RKO (cell line): ENCODE measurements around the gene ATP8A2.
"Not testable (repeated sequence)": the region's sequence is repeated elsewhere in the genome, so short reads cannot be mapped to it uniquely, and the experiment has no call there.

ENCODE experiments used
- DNase-seq: peaks from one replicate; pipeline ENCODE4 v3.0.0-alpha.2; 2016; ENCODE audit warnings: low spot score

ATP8A2 gene

DNA sequence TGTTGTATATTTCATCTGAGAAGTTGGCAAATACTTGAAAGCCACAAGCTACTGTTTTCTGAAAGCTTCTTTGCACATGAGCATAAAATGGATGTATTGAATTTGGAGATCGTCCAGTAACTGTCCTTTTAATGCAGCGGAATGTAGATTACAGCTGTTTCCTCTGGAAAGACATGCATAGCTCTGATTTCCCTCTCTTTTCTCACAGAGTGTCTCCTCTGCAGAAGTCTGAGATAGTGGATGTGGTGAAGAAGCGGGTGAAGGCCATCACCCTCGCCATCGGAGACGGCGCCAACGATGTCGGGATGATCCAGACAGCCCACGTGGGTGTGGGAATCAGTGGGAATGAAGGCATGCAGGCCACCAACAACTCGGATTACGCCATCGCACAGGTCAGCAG, 397.1 kb downstream of the ATP8A2 start:
- DNase-seq: no peak

DNA sequence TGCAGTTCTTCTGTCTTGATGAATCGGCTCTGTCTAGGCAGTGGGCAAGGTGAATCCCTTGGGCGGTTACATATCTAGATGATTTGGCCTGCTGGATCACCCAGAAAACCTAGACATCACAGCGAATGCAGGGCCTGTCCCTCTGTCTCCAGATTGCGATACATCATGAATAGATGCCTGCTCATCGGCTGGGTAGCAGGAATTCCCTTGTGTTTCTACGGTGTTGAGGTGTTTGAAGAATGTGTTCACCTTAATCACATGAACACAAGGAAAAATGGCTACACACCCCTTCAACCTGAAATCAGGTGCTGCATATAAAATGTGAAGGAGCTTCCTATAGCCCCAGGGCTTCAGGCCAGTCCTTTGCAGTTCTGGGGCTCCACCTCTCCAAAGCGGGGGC, 398.8 kb downstream of the ATP8A2 start:
- no peak for DNase-seq

DNA sequence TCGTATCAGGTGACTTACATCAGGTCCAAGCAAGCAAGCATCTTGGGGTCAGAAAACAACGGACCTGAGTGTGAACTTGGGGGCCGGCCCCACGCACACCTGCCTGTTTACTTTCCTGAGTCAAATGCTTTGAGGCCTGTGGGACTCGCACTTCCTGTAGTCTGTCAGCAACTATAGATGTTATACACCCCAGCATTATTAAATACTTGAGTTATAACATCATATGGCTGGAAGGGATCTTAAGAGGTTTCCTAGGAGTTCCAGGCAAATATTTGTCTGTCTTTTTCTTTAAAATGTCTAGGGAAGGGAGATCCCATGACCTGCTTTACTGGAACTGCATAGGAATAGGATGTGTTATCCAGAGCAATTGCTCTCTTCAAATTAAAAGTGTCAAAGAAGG, 399.4 kb downstream of the ATP8A2 start:
- no peak for DNase-seq

DNA sequence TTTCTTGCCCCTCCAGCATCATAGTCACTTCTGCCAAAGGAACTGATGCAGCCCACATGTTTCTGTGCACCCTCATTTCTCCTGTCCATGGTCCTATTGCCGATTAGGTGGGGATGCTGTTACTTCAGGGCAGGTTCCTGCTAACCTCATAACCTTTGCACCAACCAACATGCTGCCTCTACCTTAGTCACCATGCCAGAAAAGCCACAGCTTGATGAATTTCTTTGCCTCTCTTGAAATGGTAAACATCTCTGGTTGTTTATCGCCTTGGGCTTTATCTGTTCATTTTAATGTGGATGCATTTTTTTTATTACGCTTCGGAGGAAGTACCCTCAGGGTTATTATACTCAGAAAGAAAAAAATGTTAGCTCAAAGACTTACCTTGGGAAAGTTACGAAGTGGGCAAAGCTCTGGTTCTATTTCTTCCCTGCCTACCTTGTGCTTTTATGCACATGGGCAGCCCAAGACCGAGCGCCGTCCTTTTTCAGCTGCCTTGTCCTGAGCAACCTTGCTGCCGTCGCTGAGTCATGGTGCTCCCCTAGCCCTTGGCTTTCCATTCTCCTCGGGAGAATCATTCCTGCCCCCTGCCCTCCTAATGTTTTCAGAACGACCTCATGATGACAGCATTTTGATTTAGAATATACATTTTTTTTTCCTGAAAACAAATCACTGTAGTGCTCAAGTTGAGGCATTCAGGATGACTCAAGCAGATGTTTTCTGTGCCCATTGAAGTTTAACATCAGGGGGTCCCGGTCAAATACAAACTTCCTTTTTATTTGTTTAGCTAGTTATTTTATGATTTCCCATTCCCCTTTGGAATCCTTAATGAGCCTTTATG, 400.1 kb downstream of the ATP8A2 start:
- DNase-seq: no peak

DNA sequence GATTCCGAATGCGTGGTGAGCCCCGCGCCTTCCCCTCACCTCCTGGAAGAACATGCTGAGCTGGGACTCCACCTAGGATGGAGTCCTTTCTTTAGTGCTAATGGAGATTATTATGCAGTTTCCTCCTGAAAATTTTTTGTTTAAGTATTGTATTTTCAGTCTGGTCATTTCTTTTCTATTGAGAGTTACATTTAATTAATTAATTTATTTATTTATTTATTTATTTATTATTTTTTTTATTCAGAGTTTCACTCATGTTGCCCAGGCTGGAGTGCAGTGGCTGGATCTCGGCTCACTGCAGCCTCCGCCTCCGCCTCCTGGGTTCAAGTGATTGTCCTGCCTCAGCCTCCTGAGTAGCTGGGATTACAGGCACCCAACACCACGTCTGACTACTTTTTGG, 400.8 kb downstream of the ATP8A2 start:
- not testable (repeated sequence) for DNase-seq

DNA sequence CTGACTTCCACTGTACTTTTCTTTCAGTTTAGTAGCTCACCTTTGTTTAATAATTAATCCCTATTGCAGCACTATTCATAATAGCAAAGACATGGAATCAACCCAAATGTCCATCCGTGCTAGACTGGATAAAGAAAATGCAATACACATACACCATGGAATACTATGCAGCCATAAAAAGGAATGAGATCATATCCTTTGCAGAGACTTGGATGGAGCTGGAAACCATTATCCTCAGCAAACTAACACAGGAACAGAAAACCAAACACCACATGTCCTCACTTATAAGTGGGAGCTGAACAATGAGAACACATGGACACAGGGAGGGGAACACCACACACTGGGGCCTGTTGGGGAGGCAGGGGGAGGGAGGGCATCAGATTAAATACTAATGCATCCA, 402.3 kb downstream of the ATP8A2 start:
- DNase-seq: not testable (repeated sequence)

DNA sequence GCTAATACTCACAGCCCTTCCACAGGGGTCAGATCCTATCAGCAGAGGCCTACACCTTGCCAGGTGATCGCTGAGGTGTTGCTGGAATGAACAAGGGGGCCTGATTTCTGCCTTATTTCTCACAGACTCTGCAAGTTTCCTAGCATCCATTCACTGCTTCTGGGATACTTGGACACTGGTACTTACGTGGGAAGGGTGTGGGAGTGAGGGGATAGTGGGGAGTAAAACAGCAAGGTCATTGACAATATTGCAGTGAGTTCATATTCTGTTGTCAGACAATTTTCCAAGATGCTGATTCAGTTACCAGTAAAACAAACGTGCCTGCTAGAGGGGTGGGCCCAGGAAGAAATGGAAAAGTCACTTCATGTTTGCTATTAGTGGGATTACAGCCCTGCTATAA, 403.5 kb downstream of the ATP8A2 start:
- DNase-seq: no peak

DNA sequence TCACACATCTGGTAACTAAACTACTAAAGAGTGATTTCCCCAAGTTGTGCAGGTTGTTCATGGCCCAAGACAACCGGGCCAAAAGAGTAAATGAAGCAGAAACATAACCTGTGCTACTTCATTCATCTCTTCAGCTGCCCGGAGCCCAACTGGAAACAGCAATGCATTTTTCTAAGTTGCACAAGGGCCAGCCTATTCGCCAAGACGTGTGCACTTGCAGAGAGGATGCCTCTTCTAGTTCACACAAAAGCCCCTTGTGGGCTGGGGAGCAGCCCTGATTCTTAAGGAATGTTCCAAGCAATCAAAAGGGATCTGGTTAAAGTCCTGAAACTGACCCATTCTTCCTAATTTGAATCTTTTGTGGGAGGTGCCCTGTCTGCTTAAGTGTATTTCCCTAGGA, 404.2 kb downstream of the ATP8A2 start:
- no peak for DNase-seq

DNA sequence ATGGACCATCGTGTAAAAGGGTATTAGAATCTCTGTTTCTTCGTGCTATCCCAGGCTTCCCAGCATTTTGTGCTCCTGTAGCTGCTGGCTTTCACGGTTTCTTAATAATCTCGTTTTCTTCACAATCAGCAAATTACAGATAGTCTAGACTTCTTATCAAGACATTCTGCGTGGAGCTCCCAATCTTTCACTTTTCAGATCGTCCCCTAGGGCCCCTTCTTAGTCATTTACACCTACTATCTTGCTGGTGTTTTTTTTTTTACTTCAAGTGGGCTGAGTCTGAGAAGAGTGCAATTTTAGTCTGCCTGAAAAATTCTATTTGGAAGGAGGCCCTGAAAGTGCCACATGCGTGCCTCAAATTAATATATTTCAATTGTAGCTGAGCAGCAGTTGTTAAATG, 404.9 kb downstream of the ATP8A2 start:
- DNase-seq: no peak

DNA sequence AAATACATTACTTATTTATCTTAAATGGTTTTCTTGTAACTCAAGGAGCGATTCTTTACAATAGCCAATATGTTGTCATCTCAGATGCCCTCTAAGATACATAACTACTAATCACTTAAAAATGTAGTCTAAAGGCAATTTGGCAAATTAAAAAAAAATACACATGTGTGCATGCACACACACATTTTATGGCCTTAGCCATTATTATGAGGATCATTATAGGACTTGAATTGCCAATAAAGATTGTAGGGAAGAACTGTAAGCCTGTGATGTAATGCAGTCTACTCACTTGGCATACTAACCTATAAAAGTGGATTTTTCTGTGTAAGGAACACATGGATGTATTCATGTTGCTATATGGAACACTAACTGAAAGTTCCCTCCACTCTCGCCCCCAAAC, 405.7 kb downstream of the ATP8A2 start:
- no peak for DNase-seq

DNA sequence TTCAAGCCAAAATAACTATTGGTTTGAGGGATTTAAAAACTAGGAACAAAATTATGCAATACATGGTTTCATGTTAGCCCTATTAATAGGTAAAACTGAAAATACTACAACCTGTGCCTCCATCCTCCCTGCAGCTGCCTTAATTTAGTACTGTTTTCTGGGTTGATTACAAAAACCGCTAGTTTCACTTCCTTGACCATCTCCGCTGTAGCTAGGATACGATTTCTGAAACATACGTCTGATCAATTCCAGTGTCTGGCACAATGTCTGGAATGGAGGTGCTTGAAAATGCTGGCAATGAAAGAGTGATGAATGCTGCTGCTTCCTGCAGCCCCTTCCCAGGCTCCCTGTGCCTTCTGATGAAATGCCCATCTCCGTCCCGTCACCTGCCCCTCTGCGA, 406.6 kb downstream of the ATP8A2 start:
- no peak for DNase-seq

DNA sequence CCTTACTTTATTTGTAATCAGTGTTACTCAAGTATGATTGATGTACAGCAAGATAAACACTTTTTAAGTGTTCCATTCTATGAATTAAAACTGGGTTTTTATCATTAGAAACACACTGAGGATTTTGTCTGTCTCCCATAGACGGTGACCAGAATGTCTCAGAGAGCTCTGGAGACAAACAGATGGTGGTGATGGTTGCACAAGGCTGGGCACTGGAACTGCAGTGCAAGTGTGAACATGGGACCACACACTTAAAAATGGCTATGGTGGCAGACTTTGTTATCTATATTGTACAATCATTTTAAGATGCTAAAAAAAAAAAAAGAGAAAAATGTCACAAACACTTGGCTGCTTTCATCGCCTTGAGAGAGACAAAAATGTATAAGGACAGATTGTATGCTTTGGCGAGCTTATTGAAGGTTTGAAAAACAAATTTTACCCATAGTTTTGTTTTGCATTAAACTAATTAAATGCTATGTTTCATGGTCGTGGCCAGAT, 407.1 kb downstream of the ATP8A2 start:
- DNase-seq: no peak

DNA sequence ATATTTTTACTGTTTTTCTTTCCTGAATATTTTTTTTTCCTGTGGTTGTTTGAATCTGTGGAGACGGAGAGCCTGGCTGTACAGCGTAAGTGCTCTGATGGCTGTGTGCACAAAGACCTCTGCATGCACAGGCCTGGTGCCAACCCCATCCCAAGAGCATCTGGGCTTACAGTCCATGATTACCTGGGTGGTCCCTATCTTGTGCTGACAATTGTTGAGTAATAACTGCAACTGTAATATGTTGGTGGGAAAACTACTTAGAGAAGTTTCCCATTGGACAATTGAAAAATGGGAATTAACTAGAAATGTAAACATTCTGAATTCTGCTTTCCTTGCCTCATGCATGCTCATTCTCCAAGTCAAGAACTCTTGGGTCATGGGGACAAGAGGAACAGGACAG, 411.3 kb downstream of the ATP8A2 start:
- no peak for DNase-seq

DNA sequence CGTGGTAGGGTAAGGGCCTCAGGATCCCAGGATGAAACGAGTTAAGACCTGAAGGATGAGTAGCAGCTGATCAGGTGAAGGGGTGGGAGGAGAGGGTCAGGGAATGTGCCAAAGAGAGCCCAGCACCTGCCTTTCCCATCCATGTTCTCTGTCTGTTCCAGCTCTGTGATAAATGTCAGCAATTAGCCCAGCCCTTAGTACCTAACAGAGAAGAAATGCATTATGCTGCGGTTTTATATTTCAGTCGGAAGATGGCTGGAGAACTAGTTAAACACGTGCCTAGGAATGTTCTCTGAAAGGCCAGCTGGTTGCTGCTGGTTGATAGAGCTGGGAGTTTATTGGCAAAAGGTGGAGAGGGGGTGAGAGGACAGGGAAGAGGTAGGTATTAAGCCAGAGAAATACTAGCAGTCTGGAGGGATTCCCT, 411.8 kb downstream of the ATP8A2 start:
- no peak for DNase-seq

DNA sequence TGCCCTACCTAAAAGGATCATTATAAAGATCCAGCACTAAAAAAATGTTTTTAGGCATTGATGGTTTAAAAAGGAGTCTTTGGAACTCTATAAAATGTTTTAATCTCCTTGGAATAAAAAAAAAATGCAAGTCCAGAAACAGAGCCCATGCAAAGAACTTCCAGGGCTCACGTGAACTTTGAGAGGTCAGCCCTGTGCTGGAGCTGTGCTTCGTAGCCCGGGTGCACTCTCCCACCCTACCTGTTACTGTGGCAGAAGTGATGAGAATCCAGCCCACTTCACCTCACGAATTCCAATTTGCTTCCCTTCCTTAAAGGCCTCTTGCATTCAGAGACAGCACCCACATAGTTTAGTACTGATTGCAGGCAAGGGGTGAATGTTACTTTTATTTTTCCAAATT, 412.3 kb downstream of the ATP8A2 start:
- DNase-seq: no peak

DNA sequence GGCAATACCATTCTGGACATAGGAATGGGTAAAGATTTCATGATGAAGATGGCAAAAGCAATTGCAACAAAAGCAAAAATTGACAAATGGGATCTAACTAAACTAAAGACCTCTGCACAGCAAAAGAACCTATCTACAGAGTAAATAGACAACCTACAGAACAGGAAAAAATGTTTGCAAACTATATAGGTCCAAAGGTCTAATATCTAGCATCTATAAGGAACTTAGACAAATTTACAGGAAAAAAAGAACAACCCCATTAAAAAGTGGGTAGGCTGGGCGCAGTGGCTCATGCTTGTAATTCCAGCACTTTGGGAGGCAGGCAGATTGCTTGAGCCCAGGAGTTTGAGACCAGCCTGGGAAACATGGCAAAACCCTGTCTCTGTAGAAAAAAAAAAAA, 418.4 kb downstream of the ATP8A2 start:
- not testable (repeated sequence) for DNase-seq

DNA sequence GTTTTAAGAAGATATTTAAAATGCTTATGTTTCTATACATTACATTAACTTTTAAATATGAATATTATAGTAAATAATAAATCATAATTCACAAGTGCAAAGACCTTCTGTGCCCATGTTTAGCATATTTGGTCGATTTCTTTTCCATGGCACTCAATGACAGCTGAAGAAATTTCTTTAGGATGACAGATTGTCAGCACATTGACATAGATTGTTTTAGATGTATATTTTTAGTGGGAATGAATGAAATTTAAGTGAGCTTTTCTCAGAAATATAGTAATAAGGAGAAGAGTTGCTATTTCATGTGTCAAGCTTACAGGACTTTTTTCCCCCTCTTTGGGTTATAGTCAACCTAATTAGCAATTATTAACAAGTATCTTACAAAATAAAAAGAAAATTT, 423.5 kb downstream of the ATP8A2 start:
- no peak for DNase-seq

DNA sequence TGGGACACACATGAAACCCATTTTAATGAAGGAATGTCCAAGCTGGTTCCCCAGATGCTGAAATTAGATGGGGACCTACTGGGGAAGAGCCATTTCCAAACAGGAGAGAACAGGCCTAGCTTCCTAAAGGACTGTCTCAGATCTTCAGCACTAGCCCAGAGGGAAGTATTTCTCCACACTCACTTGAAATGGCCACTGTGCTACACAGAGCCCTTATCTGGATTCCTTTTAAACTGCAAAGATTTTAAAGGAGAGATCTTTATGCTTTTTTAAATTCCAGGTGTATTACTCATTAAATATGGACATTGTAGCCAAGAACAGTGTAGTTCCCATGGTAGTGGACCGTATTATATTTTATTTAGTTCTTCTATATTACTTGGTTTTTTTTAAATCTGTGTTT, 424.7 kb downstream of the ATP8A2 start:
- no peak for DNase-seq

DNA sequence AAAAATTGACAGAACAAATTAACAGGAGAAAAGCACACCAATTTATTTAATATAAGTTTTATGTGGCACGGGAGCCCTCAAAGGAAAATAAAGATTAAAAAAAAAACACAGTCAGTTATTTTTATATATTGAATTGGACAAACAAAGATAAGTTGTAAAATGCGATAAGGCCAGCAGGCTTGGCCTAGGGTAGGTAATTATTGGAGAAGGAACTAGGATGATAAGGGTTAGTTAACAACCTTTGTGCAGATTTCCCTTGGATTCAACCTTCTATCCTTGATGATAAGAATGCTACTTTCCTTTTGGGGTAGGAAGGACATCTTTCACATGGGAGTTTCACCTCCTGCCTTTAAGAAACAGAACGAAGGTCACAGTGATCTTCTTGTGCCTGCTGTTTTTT, 427.2 kb downstream of the ATP8A2 start:
- DNase-seq: no peak

DNA sequence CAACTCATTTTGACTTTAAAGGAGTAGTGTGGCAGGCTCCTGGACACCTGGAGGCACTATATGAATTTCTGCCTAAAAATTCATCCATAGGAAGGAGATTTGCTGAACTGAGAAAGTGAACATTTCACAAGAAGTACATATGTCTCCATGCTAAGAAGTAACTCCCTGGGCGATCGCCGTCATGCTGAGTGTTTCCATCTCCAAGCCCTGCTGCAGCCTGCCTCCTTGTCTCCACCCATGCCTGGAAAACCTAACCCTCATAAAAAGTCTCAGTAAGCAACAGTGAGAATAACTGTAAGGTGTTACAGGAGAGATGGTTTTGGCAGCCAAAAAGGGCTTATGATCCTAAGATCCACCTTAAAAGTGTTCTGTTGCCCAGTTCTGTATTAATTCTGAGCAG, 428.7 kb downstream of the ATP8A2 start:
- no peak for DNase-seq

DNA sequence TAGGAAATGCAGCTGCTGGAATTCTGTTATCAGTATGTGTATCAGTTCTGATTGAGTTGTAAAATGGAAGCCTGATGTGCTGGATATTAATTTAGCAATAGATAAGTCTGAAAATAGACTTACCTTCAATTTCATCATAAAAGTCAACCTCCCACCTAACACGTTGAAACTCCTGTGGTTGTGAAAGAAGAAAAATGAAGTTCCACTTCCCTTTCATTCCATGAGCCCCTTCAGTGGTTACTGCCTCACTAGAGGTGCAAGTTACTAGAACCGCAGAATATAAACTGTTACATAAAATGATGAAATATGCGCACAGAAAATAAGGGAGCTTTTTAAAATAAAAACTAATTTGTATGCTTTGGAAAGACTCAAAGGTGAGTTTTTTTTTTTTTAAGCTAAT, 430.8 kb downstream of the ATP8A2 start:
- DNase-seq: no peak

DNA sequence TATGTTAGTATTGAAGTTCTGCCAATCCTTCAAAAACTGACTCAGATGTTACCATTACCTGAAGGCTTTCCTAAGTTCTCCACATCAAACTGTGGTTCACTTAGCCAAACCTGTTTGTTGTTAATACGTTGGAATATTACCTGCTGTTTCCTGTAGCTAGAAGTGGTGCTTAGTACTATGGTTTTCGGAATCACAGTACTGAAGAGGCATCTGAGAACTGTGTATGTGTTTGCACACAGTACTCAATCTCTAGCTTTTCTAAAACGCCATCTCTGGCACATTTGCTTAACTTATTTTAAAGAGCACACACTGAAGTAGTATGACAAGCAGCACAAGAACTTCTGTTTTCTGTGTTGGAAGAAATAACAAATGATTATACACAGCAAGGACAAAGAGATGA, 431.9 kb downstream of the ATP8A2 start:
- DNase-seq: no peak

DNA sequence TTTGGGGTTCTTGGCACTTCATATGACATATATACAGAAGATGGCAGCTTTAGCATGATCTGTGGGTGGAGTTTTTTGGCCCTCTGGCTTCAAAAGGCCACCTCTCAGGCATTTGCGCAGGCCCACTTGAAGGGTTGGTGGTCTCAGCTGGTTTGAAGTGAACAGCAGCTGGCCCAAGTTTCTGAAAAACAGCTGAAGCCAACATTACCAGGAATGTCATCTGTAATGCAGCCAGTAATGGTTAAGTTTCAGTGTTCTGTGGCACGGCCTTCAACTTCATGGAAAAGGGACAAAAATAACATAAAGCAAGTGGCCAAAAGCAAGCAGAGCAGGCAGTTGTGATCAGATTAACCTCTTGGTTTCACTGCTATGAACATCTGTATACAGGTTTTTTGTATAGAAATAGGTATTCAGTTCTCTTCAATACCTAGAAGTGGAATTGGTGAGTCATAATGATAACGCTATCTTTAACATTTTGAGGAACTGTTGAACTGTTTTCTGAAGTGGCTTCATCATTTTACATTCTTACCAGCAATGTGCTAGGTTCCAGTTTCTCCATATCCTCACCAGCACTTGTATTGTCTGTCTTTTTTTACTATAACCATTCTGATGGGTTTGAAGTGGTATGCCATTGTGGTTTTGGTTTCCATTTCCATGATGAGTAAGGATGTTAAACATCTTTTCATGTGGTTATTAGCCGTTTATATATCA, 434.6 kb downstream of the ATP8A2 start:
- DNase-seq: no peak

DNA sequence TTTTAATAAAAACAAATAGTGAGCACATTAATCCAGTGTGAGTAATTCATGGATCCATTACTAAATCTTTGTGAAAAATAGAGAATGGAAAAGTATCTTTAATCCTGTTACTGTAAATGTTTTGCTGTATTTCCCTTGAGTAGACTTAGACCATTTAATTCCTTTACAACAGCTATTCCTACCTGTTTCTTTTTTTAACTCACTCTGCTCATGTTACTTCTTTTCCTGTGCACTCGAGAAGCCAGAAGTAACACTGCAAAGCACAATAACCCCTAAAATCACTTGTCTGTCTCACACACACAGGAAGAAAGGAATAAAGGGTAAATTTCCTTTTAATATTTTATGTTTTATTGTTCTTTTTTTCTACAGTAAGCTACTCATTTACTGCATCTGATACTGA, 435.8 kb downstream of the ATP8A2 start:
- DNase-seq: no peak
